ENCODE data around the gene SAPCD2.

DNA sequence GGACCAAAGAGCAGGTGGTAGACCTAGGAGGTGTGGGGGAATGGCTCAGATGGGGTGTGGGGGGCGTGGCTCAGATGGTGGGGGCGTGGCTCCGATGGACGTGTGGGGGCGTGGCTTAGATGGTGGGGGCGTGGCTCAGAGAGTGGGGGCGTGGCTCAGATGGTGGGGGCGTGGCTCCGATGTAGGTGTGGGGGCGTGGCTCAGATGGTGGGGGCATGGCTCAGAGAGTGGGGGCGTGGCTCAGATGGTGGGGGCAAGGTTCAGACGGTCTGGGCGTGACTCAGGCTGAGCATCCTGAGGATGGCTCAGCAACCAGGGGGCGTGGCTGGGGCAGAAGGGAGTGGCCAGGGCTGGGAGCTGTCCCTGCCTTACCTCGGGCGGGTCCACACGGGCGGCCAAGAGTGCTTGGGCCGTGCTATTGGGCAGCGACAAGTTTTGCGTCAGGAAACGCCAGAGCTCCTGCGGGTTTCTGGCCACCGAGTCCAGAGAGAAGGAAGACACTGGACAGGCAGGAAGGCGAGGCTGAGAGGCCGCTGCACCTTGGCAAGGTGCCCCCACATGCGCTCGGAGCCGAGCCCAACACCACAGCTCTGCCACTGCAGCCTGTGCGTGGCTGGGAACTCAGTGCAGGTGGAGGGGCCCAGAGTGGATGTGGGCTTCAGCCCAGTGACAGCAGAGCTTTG, 48.2 kb downstream of the SAPCD2 start:
- TF ChIP-seq CTCF (IDR thresholded peaks at IDR 0.05): no peak
- no peak for TF ChIP-seq POLR2A (IDR thresholded peaks at IDR 0.05)
